Kidney (tissue), 14 donors: Measurements from ENCODE around the gene CCNJL. TPM values are rescaled to one million over a fixed set of nuclear protein-coding genes. Genes with fewer than 3 reads are reported as not detected.

Experiments used
- DNase-seq, 5 donors: peaks; one replicate each; pipeline ENCODE4 v3.0.0-alpha.2; 2013 to 2020
- FAIRE-seq: peaks from 2 replicates; lab custom pipeline; 2012; peaks lifted over from hg19 to GRCh38; lab: Jason Lieb, UNC
- H3K27ac ChIP-seq, 2 donors: one replicate each; pipeline ENCODE4 v1.7.0; 2013; ENCODE audit warnings: low read depth in 2 of 2, low read length in 2 of 2, inconsistent platforms in 1 of 2
- H3K27me3 ChIP-seq: one replicate; pipeline ENCODE4 v1.7.1; 2013; ENCODE audit warnings: low read length, inconsistent platforms; ENCODE audit not compliant: control insufficient read depth, insufficient read depth
- H3K36me3 ChIP-seq, 3 donors: one replicate each; pipeline versions ENCODE4 v1.7.0 to v1.7.1; 2013; ENCODE audit warnings: low read length in 3 of 3, control low read depth in 1 of 3, inconsistent platforms in 1 of 3; ENCODE audit not compliant: insufficient read depth in 3 of 3, control insufficient read depth in 2 of 3
- H3K4me1 ChIP-seq, 3 donors: one replicate each; pipeline versions ENCODE4 v1.7.0 to v1.7.1; 2013; ENCODE audit warnings: low read length in 3 of 3, inconsistent platforms in 1 of 3, low read depth in 1 of 3; ENCODE audit not compliant: control insufficient read depth in 2 of 3, insufficient read depth in 2 of 3
- H3K4me3 ChIP-seq, 3 donors: one replicate each; pipeline versions ENCODE4 v1.7.0 to v1.8.1; 2013; ENCODE audit warnings: low read length in 3 of 3, control low read depth in 1 of 3, inconsistent platforms in 1 of 3
- H3K9ac ChIP-seq, 3 donors: one replicate each; pipeline versions ENCODE4 v1.7.0 to v1.7.1; 2013; ENCODE audit warnings: low read length in 3 of 3, control low read depth in 1 of 3, inconsistent platforms in 1 of 3
- H3K9me3 ChIP-seq, 3 donors: one replicate each; pipeline versions ENCODE4 v1.7.0 to v1.7.1; 2013; ENCODE audit warnings: low read length in 3 of 3, control low read depth in 1 of 3, inconsistent platforms in 1 of 3; ENCODE audit not compliant: control insufficient read depth in 2 of 3, insufficient read depth in 1 of 3
- intact Hi-C: fragments of 100-400 bp; cut with DNase I; formaldehyde crosslinking; loops from one replicate; pipeline ENCODE4 v1.11.1; 2022
- polyA plus RNA-seq: library from polyadenylated mRNA; stranded (reverse); fragments of 350-450 nt; fragmentation: Illumina TruSeq; extraction: RNeasy Lipid Tissue Mini Kit (QIAGEN cat#74804); gene quantifications from one replicate; pipeline ENCODE4 v1.2.3, GENCODE V29; 2014; ENCODE audit warnings: low read depth, low replicate concordance; ENCODE audit not compliant: insufficient read depth
- total RNA-seq: library from RNA; stranded (reverse); fragmentation: NEBNext Ultra II Directional; extraction: Animal tissue kit (Norgen Biotek cat#: 25700); gene quantifications from one replicate; pipeline ENCODE4 v1.2.1, GENCODE V29; 2021
- TF ChIP-seq, protein P1 (sequence below): IDR thresholded peaks from 3 replicates; pipeline ENCODE4 v1.5.1; 2012; ENCODE audit warnings: mild to moderate bottlenecking, moderate library complexity, borderline replicate concordance; ENCODE audit not compliant: insufficient read depth; ENCODE audit errors: extremely low read depth
- donor health status: control.
- donor health status: control.
- donor health status: control.
- donor health status: control.
- donor health status: control.
- donor health status: DM: yes; HTN: yes; CAD: no.
- donor health status: Normal renal cell carcinoma (clear cell type).

The CCNJL gene
- total and polyA plus RNA-seq, 2 donors from 2014 or later = 1.6 to 3.8 TPM

DNA sequence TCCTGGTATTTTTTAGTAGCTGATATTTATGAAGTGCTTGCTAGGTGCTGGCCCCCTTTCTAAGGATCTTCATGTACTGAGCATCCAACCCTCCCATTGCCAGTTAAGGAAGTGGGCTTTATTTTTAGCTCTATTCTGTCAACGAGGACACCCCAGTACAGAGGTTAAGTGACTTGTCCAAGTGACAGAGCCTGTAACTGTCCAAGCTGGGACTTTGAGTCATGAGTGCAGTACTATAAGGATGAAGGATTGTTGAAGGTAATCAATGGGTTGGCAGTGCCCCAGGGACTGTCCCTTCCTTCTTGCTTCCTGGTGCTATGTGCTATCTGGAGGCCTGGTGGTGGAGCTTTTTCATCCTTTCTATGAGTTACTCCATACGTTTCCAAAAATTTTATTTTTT, 101.0 kb downstream of the CCNJL start:
- Histone ChIP-seq H3K4me1 (no peaks in the 10 kb centered on the region), H3K9me3 (no peaks in the 10 kb centered on the region), H3K36me3 (no peaks in the 10 kb centered on the region), H3K27me3 (no peaks in the 10 kb centered on the region), H3K4me3 (no peak overlapping the region), H3K27ac (no peak overlapping the region), H3K9ac (no peak overlapping the region)
- FAIRE-seq (no peak), DNase-seq (no peak)
- intact Hi-C loops = no loop called here
- TF ChIP-seq, protein P1, sequence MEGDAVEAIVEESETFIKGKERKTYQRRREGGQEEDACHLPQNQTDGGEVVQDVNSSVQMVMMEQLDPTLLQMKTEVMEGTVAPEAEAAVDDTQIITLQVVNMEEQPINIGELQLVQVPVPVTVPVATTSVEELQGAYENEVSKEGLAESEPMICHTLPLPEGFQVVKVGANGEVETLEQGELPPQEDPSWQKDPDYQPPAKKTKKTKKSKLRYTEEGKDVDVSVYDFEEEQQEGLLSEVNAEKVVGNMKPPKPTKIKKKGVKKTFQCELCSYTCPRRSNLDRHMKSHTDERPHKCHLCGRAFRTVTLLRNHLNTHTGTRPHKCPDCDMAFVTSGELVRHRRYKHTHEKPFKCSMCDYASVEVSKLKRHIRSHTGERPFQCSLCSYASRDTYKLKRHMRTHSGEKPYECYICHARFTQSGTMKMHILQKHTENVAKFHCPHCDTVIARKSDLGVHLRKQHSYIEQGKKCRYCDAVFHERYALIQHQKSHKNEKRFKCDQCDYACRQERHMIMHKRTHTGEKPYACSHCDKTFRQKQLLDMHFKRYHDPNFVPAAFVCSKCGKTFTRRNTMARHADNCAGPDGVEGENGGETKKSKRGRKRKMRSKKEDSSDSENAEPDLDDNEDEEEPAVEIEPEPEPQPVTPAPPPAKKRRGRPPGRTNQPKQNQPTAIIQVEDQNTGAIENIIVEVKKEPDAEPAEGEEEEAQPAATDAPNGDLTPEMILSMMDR = no peak

DNA sequence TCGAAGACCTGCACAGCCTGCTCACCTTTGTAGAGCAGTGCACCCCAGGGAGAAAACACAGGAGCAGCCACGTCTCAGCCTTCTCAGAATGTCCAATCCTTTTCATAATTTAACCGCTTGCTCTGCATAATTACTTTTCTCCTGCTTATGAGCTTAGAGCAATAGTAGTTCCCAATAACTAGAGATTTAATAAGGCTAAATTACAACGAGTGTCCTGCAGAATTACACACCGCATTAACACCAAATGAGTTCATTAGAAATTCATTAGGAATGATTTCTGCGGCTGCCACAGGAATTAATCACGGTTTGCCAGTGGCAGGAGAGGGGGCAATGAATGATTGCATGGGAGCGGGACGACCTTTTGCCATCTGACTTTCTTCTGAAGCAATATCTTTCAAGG, 101.8 kb downstream of the CCNJL start:
- no peak overlapping the region for H3K4me3 ChIP-seq
- no peak overlapping the region for H3K9ac ChIP-seq
- DNase-seq = no peak
- H3K9me3 ChIP-seq = no peaks in the 10 kb centered on the region
- H3K27me3 ChIP-seq = no peaks in the 10 kb centered on the region
- no peak overlapping the region for H3K27ac ChIP-seq
- H3K36me3 ChIP-seq = no peaks in the 10 kb centered on the region
- TF ChIP-seq, protein P1 = no peak
- H3K4me1 ChIP-seq = no peaks in the 10 kb centered on the region
- intact Hi-C loops = no loop called here
- FAIRE-seq = no peak

DNA sequence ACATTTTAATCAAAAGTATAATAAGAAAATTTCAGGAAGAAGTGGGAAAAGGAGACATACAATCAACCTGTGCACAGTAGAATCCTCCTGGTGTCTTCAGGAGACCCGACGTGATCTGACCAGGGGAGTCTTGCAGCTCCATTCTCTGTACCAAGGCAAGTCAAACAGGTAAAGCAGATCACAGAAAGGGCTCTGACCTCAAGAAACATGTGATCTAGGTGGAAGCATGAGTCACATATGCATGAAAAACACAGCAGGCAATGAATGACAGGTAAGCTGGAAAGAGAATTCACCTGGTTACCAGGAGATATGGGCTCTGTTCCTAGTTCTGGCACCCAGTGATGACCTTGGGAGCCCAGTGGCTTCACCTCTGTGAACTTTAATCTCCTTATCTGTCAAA, 102.4 kb downstream of the CCNJL start:
- Histone ChIP-seq H3K27me3 (no peaks in the 10 kb centered on the region), H3K9ac (no peak overlapping the region), H3K27ac (no peak overlapping the region), H3K9me3 (no peaks in the 10 kb centered on the region), H3K4me1 (no peaks in the 10 kb centered on the region), H3K36me3 (no peaks in the 10 kb centered on the region), H3K4me3 (no peak overlapping the region)
- intact Hi-C loops = no loop called here
- DNase-seq = no peak
- TF ChIP-seq, protein P1 = no peak
- no peak for FAIRE-seq

DNA sequence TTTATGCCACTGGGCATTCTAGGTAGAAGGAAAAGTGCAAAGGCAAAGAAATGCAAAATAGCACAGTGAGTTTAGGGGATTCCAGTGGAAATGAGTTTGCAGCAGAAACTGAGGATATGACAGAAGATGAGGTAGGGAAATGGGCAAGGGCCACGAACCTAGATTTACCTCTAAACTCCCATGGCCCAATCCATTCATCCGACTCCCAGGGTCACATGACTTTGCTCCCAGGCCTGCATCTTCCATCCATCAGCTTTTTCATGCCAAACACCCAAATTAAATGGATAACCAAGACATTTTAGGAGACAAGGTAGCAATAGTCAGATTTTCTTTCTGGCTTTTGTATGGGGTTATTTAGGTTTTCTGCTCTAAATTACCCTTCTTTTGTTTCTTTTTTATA, 105.3 kb downstream of the CCNJL start:
- no peak for FAIRE-seq
- H3K9me3 ChIP-seq = no peaks in the 10 kb centered on the region
- TF ChIP-seq, protein P1 = no peak
- H3K9ac ChIP-seq = no peak overlapping the region
- H3K36me3 ChIP-seq = no peaks in the 10 kb centered on the region
- H3K4me3 ChIP-seq = no peak overlapping the region
- DNase-seq = no peak
- intact Hi-C loops = no loop called here
- no peak overlapping the region for H3K27ac ChIP-seq
- no peaks in the 10 kb centered on the region for H3K27me3 ChIP-seq
- no peaks in the 10 kb centered on the region for H3K4me1 ChIP-seq
